HG03025 (cell line): ENCODE results near the gene ERMP1.
"Not testable (repeated sequence)": the region's sequence is repeated elsewhere in the genome, so short reads cannot be mapped to it uniquely, and the experiment has no call there.

ENCODE experiments used
- ATAC-seq: cut with Tn5 transposase; IDR thresholded peaks from one replicate; pipeline ENCODE4 v1.9.1; 2021; ENCODE audit warnings: mild to moderate bottlenecking, moderate library complexity; ENCODE audit not compliant: unreplicated experiment, low FRiP score

Gene ERMP1

DNA sequence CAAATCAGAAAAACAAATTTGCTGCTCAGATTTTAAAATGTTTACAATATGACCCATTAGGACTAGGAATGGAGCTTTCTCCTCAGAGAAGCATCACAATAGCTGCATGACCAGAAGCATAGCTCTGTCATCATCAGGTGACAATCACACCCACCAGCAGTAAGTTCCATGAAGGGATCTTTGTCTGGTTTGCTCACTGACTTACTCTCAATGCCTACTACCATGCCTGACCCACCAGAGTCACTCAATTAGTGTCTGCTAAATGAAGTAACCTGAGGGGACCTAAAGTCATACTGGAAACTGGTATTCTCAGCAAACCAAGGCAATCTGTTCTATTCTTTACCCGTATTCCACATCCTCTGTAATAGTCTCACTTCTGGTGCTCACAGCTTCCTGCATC is 7.7 kb downstream of the ERMP1 start:
- no peak for ATAC-seq

DNA sequence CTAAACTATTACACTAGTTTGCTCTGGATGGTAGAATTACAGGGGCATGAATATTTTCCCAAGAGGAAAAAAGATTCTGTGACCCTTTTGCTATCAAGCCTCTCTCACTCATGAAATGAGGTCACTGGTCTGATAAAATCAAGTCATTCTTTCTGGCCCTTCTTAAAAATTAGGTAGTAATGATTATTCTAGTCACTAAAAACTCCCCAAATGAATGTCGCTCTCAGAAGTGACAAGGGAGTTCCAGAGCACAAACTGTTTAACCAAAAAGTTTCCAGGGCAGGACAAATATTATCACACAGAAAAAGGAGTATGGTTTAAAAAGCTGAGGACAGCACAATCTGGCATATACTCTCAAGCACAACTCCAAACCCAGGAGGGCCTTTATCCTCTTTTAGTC is 12.5 kb downstream of the ERMP1 start:
- no peak for ATAC-seq

DNA sequence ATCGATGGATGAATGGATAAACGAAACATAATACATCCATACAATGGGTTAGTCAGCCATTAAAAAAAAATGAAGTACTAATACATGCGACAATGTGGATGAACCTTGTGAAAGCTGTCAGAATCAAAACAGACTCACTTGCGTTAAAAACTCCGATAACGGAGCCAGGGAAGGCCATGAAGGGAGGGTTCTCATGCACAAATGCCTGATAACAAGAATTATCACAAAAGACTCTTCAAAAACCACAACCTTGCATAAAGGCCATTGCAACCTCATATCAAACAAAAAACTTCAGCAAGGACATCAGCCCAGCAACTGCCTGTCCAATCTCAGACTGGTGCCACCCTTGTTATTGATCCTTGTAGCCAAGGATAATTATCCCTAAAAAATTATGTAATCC is 13.7 kb downstream of the ERMP1 start:
- ATAC-seq = no peak

DNA sequence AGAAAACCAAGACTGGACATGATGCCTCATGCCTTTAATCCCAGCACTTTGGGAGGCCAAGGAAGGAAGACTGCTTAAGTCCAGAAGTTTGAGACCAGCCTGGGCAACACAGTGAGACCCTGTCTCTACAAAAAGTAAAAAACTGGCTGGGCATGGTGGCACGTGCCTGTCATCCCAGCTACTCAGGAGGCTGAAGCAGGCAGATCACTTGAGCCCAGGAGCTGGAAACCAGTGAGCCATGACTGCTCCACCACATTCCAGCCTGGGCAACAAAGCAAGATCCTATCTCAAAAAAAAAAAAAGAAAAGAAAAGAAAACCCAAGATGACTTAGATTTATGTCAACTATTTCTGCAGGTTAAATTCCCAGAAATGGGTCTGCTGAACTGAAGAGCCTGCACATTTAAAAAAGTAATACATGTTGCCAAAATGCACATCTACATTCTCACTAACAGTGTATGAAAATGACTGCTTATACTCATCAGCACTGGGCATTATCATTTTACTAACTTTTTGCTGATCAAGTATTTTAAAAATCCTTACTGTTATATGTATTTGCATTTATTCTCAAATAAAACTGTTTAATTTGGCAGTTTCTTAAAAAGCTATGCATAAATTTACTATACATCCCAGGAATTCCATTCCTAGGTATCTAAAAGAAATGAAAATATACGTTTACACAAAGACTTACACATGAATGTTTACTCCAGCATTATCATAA is 14.3 kb downstream of the ERMP1 start:
- ATAC-seq = no peak

DNA sequence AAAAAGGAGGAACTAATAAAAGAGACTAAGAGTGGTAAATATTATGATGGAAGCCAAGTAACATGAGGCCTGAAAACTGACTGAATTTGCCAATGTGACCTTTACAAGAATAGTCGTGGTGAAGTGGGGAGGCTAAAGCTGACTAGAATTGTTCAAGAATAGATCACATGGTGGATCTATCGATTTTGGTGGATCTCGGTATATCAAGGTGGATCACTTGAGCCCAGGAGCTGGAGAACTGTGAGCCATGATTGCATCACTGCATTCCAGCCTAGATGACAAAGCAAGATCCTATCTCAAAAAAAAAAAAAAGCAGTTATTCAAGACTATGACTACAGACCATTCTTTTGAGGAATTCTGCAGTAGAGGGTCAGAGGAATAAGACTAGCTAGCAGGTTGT is 15.1 kb downstream of the ERMP1 start:
- ATAC-seq = no peak

DNA sequence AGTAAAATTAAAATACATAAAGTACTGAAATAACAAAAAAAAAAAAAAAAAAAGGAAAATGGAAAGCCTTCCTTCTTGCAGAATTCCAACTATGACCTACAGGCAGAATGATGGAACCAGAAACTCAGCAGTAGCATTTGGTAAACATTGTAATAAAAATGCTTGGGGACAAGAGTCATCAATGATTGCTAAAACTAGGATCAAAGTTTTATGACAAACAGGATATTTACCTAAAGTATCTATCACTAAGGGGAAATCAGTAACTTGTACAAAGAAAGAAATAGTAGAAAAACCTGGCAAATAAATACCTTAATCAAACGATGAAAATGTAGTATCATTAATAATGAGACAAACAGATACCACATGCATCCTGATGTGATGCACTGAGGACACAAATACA is 17.5 kb downstream of the ERMP1 start:
- no peak for ATAC-seq

DNA sequence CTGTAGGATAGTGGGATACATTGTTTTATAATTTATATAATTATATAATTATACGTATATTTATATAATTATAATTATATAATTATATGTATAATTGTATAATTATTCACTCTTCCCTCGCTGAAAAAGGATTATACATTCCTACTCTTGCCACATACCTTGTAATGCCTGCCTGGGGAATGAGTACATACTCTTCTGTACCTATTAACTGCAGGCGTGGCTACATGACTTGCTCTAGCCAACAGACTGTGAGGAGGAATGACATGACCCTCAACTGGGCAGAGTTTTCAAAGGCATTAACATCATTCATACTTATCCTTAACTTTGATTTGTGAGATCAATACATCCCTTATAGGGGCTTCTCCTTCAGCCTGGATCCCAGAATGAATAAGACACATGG is 19.1 kb downstream of the ERMP1 start:
- ATAC-seq = no peak

DNA sequence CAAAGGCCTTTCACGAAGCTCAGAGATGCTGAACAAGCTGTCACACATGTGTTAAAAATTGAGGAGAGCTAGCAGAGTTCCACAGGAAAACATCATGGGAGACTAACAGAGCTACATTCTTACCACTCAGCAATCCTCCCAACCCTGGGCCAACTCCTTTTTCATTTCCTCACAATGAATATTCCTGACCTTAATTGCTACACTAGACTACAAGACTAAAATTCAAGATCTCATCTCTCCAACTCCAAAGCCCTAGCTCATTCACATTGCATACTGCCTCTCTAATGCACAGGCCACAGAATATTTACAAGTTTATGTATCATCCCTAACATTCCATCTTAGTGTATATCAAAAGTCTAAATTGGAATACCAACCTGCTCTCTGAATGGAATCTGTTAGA is 21.2 kb downstream of the ERMP1 start:
- no peak for ATAC-seq

DNA sequence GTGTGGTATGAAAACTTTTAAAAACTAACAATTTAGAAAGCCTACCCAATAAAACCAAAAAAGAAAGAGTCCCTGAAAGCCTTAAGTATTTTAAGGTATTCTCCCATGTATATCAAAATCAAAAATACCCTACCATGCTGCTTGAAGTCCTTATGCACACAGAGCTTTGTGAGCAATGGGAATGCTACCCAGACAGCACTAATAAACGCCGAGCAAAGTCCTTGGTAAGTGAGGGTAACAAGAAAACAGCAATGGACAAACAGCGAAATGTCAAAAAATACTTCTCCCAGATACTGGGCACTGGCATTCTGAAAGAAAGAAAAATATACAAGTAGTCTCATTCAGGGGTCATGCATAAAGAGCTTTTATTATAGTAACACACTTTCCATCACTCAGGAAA is 27.4 kb downstream of the ERMP1 start:
- no peak for ATAC-seq

DNA sequence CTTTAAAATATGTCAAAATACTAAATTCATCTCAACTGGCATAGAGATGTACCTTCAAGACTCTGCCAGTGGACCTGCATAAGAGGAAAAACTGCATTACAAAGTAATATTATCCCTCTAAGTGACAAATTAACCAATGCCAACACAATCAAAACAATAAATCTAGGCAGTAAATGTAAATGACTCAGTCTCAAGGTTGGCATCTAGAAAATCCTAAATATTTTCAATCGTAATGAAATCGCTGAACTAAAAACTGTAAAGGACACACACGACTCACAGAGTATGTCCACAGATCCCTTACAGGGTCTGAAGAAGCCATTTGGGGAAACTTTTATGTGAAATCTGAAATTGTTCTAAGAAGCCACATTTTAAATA is 31.2 kb downstream of the ERMP1 start:
- no peak for ATAC-seq

DNA sequence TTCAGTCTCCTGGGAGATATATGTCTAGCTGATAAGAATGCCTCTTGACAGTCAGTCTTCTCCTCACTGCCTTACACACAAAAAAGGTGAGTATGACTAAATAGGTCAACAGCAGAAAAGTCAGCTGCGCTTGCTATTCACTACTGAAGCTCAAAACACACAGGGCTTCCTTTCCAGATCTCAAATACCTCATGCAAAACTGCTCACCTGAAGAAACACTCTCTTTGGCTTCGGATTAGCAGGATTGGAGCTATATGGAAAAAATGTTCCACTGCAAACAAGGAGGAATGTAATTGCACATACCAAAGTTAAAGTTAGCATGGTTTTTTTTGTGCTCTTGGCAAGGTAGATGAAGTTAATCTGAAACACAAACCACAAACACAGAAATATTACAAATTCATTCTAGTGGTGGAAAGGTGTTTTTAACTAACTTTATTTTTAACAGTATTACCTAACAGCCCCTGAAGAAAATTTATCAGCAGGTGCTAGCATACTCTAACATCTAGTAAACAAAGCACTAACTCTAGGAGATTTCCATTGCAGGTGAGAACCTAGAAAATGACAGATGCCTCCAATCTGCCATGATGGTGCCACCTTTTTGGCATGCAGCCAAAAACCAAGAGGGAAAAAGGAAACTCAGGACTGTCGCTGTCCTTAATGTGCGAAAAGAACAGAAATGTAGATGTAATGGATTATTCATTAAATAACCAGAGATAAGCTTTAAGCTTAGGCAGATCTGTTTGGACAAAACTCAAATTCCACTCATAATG is 31.8 kb downstream of the ERMP1 start:
- ATAC-seq = no peak

DNA sequence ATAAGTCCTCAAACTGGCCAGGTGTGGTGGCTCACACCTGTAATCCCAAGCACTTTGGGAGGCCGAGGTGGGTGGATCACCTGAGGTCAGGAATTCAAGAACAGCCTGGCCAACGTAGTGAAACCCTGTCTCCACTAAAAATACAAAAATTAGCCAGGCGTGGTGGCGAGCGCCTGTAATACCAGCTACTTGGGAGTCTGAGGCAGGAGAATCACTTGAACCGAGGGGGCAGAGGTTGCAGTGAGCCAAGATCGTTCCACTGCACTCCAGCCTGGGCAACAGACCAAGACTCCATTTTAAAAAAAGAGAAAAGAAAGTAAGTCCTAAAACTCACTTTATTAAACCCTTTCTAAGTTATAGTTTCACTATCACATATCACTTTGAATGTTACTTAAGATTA is 32.5 kb downstream of the ERMP1 start:
- ATAC-seq = not testable (repeated sequence)

DNA sequence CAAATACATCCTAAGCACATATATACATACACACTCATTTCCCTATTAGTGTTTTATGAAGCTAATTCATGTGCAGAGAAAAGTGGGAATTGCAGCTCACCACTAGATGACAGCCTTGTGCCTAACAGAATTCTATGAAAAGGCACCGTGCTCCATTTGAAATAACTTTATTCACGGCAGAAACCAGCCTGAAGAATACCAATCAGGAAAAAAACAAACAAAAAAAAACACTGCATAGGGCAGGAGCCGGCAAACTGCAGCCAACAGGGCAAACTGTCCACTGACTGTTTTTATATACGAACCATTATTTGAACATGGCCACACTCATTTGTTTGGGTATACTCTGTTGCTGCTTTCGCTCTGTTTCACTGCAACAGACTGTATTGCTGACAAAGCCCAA is 33.6 kb downstream of the ERMP1 start:
- no peak for ATAC-seq

DNA sequence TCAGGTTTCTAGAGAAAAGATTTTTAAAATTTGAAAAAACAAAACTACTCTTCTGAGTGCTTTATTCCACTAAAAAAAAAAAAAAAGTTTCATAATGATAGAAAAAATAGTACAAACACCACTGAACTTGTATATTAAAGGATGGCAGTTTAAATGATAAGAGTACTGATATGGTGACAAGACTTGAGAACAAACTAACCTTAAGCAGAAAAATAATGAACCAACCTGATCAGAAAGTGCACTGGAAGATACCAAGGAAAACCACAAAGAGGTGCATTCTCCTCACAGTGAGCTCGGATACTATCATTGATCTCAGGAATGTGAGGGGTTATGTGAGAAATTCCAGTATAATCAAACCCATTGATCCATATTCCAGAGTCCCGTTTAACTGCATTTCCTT is 34.3 kb downstream of the ERMP1 start:
- no peak for ATAC-seq

DNA sequence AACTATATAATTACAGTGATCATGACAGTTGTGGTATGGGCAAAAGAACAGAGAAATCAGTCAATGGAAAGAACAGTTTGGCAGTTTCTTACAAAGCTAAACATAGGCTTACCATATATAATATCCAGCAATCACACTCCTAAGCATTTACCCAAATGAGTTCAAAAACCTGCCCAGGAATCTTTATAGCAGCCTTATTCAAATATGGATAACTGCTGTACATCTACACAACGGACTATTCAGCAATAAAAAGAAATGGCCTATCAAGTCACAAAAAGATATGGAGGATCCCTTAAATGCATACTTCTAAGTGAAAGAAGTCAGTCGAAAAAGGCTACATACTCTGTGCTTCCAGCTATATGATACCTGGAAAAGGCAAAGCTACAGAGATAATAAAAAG is 36.6 kb downstream of the ERMP1 start:
- ATAC-seq = no peak

DNA sequence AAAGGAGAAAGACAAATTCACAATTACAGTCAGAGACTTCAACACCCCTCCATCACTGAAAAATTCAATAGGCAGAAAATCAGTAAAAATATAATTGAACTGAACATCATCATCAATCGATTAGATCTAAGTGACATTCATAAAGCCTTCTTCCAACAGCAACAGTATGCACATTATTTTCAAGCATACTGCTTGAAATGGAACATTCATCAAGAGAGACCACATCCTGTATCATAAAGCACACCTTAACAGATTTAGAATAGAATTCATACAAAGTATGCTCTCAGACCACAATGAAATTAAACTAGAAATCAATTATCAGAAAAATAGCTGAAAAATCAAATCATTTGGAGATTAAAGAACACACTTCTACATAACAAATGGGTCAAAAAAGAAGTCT is 39.1 kb downstream of the ERMP1 start:
- no peak for ATAC-seq

DNA sequence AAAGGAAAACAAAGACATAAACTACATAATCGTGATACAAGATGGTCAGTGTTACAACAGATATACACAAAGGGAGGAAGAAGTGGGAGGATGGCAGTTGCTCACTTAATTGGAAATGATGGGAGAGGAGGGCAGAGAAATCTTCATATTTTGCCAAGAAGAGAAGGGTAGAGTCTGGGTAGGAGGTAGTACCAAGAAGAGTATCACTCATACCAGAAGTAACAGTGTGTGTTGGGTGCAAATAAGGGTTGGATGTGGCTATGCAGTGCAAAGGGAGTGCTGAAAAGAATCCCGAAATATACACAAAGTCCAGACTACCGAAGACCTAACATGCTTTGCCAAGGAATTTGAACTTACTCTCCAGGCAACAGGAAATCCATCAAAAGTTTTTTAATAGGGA is 41.0 kb downstream of the ERMP1 start:
- no peak for ATAC-seq

DNA sequence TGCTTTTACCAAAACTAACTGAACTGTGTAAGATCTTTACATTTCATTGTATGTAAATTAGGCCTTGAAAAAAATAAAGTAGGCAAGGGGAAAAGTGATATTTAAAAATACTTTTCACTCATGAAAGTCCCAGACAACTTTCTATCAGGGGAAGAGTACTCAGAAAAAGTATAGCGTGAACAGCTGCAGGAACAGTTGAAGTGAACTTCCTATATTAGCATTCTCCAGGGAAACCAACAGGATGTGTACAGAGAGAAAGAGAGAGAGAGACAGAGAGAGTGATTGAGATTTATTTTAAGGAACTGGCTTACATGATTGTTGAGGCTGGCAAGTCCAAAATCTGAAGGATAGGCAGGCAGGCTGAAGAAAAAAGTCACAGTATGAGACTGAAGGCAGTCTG is 42.0 kb downstream of the ERMP1 start:
- no peak for ATAC-seq

DNA sequence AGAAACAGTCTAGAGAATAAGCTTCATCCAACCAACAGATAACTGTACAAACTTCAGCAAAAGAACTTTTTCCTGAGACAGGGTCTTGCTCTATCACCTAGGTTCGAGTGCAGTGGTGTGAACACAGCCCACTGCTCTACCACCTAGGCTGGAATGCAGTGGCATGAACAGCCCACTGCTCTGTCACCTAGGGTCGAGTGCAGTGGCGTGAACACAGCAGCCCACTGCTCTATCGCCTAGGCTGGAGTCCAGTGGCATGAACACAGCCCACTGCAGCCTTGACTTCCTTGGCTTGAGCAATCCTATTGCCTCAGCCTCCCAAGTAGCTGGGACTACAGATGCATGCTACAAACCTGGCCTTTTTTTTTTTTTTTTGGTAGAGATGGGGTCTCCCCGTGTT is 43.4 kb downstream of the ERMP1 start:
- ATAC-seq = no peak

DNA sequence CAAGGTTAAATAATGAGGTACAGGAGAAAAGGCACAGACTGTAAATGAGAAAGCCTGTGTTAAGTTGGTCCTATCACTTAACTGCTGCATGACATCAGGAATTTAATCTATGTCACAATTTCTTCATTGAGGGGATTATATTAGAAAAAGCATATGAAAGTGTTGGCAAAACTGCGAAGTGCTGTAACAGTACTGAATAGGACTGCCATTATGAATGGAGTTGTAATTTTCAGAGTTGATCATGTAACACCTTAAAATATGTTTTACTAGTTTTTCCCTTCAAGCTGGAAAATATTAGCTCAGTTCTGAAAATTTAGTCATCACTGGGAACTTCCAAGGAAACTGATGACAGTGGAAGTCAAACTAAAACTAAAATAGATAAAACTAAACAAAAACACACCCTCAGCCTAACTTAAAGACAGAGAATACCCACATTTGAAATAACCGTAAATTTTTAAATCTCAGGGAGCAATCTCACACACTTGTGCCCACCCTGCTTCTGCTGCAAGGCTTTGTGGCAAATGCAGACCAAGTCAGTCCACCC is 45.1 kb downstream of the ERMP1 start:
- ATAC-seq = no peak

DNA sequence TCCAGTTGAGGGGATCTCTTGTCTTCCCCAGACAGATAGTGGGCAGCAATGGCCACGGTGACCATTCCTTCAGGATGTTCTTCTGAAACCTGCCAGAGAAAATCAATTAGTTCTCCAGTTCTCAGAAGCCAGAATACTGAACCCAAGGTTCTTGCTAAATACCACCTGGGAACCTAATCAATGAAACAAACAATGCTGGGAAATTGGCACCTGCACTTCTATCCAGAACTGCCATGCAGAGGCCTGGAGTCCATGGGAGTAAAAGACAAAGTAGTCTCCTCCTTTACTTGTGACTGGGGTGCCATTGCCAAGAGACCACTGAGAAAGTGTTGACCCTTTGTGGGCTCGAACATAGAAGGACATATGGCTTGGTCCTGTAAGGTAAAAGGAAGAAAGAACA is 45.7 kb downstream of the ERMP1 start:
- ATAC-seq = no peak
